ENCODE results near the gene DLL1.

DNA sequence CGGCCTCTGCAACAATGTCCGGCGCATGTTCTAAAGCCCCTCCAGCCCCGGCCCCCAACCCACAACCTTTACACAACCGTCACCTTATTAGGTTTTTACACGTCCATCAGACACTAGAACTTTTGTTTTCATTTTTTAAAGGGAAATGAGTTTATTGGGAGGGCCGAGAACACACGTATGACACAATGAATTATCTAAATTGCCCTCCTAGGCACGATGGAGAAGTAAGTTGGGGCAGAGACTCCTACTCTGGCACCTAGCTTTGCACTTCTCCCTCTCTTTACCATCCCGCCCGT is 1.2 kb upstream of the DLL1 start:
- TF ChIP-seq, protein P1, sequence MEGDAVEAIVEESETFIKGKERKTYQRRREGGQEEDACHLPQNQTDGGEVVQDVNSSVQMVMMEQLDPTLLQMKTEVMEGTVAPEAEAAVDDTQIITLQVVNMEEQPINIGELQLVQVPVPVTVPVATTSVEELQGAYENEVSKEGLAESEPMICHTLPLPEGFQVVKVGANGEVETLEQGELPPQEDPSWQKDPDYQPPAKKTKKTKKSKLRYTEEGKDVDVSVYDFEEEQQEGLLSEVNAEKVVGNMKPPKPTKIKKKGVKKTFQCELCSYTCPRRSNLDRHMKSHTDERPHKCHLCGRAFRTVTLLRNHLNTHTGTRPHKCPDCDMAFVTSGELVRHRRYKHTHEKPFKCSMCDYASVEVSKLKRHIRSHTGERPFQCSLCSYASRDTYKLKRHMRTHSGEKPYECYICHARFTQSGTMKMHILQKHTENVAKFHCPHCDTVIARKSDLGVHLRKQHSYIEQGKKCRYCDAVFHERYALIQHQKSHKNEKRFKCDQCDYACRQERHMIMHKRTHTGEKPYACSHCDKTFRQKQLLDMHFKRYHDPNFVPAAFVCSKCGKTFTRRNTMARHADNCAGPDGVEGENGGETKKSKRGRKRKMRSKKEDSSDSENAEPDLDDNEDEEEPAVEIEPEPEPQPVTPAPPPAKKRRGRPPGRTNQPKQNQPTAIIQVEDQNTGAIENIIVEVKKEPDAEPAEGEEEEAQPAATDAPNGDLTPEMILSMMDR (conservative IDR thresholded peaks at IDR 0.05; ENCODE audit: low read length) = no peak
- no peak for TF ChIP-seq EZH2phosphoT487 (IDR thresholded peaks at IDR 0.05; ENCODE audit: borderline replicate concordance, low read depth, low read length)

Data from OCI-LY7 (cell line).